EL (cell line): Measurements from ENCODE around the gene ZNF585A.
"Not testable (repeated sequence)": the region's sequence is repeated elsewhere in the genome, so short reads cannot be mapped to it uniquely, and the experiment has no call there.

Source experiments
- DNase-seq: peaks from one replicate; pipeline ENCODE4 v3.0.0-alpha.2; 2016

ZNF585A gene

GRCh38 chr19:37172368-37173366, at the start of gene ZNF585A:
TSS of gene ZNF585A (minus strand) at chr19:37172695. CDS start at chr19:37169910, 2,785 bp downstream.
- peak; percentile 97 for DNase-seq

DNA sequence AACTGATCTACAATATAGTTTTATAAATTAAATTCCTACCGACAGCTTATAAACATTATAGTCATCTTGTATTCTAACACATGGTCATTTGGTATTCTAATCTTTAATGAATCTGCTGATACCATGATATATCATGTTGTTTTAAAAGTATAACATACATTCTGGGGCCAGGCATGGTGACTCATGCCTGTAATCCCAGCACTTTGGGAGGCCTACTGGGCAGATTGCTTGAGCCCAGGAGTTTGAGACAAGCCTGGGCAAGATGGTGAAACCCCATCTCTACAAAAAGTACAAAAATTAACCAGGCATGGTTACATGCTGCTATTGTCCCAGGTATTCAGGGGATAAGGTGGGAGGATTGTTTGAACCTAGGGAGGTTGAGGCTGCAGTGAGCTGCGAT, 48.6 kb upstream of the ZNF585A start:
- no peak for DNase-seq

DNA sequence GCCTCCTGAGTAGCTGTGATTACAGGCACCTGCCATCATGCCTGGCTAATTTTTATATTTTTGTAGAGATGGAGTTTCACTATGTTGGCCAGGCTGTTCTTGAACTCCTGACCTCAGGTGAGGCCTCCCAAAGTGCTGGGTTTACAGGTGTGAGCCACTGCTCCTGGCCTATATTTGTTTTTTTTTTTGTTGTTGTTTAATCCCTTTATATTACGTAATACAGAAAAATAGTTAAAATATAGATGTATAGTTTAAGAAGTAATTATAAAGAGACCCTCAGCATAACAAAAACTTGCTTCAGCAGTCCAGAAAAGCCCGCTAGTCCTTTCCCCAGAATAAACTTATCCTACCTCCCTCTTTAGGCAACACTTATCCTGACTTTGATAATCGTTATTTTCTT, 47.9 kb upstream of the ZNF585A start:
- DNase-seq, result no peak

- DNase-seq, result no peak
These were observed 46.1 kb upstream of the ZNF585A start for GRCh38 chr19:37218592-37218935.

DNA sequence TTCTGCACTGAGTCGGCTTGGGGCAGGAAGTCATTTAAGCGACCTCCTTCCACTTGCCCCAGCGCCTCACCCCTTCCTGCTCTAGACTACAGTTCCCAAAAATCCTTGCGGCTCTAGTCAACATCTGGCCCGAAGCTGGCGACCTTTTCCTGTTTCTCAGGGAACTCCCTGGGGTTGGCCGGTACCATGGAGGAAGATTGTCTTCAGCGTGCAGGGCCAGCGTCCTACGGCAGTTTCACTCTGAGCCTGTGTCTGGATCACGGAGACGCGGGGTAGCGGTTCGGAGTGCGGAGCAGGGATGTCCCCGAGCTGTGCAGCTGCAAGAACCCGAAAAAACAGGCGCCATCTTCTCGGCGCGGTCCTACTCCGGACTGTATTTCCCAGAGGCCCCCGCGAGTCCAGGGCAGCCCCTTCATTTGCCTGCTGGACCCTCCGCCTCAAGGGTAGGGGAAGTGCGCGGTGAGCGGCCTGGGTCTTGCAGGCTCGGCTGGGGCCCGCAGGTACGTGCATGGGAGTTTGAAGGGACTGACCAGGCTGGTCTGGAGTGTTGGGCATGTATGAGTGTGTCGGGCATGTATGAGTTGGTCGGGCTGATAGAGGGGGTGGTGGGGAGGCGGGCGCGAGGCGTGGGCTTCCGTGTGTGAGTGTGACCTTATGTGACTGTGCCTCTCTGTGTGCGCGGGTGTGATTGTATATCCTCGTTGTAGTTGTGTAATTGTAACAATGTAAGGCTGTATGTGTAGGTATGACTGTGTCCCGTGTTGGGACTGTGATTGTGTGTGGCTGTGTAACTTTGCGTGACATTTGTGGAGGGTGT, 45.5 kb upstream of the ZNF585A start, which contains the start of gene ZNF383:
TSS of gene ZNF383 (plus strand) at position 440 of the 817 bp plus-strand sequence. CDS start 12,240 bp downstream, outside the sequence.
- DNase-seq, result peak; percentile 89

- DNase-seq, result no peak
These were observed 44.9 kb upstream of the ZNF585A start for GRCh38 chr19:37217480-37217774.

GRCh38 chr19:37197768-37198167, 25.3 kb upstream of the ZNF585A start:
- no peak for DNase-seq

GRCh38 chr19:37197115-37197514, 24.6 kb upstream of the ZNF585A start:
- DNase-seq, result not testable (repeated sequence)

DNA sequence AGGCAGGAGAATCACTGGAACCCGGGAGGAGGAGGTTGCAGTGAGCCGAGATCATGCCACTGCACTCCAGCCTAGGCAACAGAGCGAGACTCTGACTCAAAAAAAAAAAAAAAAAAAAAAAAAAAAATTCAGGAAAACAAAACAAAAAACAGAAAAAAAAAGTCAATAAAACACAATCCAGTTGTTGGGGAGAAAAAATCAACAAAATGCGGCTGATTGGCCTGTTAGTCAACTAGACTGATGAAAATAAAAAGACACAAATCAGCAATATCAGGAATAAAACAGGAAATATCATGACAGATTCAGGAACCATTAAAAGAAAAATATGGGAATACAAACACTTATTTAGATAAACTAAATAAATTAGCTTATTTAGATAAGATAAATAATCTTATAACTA, 22.8 kb upstream of the ZNF585A start:
- DNase-seq, result not testable (repeated sequence)

DNA sequence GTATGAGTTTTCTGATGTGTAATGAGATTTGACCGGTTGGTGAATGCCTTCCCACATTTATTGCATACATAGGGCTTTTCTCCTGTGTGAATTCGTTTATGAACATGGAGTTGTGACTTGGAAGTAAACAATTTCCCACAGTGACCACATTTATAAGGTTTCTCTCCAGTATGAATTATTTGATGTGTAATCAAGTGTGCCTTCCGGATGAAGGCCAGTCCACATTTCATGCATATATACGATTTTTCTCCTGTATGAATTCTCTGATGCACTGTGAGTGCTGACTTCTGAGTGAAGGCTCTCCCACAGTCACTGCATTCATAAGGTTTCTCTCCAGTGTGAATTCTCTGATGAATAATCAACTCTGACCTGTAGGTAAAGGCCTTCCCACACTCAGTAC, 13.6 kb upstream of the ZNF585A start:
- not testable (repeated sequence) for DNase-seq

DNA sequence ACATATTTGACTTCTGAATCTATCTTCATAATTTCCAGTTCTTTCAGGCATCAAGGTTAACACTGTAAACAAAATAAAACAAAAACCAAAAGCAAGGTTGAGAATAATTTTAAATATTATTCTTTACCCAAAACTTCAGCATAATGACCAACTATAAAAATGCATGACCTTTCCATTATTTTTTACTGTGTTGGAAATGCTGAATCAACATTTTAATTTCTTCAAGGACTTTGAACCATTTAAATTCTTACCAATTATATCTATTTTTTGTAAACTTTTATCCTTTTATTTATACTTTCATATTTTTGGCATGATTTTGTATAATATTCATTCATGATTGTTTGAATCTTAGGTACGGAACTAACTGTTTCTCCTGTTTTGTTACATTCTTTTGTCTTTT, 6.9 kb downstream of the ZNF585A start:
- no peak for DNase-seq

DNA sequence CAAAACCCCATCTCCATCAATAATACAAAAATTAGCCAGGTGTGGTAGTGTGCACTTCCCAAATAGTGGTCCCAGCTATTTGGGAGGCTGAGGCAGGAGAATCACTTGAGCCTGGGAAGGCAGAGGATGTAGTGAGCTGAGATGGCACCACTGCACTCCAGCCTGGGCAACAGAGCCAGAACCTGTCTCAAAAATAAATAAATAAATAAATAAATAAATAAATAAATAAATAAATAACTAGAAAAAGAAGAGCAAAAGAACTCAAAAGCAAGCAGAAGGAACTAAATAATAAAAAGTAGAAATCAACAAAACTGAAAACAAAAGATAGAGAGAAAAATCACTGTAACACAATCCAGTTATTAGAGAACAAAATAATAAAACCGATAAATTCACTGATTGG, 12.3 kb downstream of the ZNF585A start:
- no peak for DNase-seq

DNA sequence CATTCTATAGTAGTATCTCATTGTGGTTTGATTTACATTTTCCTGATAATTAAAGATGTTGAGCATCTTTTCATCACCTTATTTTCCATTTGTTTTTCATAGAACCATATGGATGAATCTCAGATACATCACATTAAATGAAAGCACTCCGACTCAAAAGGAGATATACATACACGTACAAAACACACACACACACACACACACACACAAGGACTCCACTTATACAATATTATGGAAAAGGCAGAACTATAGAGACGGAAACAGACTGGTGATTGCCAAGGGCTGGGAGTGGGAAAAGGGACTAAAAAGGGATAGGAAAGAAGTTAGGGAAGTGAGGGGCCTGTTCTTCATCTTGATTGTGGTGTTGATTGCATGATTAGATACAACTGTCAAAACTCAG, 24.3 kb downstream of the ZNF585A start:
- no peak for DNase-seq

DNA sequence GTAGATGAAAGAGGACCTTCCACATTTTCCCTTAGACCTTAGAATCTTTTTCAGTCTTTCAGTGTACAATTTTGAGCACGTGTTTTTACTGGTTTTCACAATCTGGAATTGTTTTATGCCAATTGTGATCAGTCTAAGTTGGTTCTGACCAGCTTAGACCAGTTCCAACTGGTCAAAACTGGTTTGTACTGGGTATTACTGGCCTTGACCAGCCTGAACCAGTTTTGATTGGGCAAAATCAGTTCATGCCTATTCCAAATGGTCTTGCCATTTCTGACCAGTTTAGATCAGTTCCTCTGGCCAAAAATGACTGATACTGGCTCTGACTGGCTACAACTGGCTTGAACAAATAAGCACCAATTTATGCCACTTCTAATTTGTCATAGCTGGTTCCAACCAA, 36.4 kb downstream of the ZNF585A start:
- DNase-seq, result no peak

- DNase-seq, result no peak
These were observed 43.7 kb downstream of the ZNF585A start for GRCh38 chr19:37128821-37129177.

- DNase-seq, result no peak
These were observed 44.3 kb downstream of the ZNF585A start for GRCh38 chr19:37127999-37128820.

GRCh38 chr19:37122093-37122492, 50.4 kb downstream of the ZNF585A start:
- DNase-seq, result not testable (repeated sequence)

DNA sequence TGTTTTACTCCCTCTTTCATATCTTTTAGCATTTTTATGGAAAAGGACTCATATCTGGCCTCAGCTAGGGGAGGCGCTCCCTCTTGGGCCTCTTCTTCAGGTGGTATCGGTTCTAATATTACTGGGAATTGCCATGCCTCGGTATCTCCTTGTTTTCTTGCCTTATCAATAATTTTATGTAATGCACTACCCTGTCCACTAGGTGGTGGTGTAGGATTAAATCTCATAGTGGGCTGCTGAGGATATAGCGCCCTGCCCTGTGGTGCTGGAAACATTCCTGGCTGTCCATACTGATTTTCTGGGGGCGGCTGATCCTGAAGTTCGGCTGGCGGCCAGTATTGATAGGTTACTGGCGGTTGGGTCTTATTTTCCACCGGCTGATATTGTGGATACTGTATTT, 58.5 kb downstream of the ZNF585A start:
- no peak for DNase-seq

GRCh38 chr19:37111753-37112152, 60.7 kb downstream of the ZNF585A start:
- DNase-seq, result not testable (repeated sequence)

- not testable (repeated sequence) for DNase-seq
These were observed 68.4 kb downstream of the ZNF585A start for GRCh38 chr19:37104135-37104534.

DNA sequence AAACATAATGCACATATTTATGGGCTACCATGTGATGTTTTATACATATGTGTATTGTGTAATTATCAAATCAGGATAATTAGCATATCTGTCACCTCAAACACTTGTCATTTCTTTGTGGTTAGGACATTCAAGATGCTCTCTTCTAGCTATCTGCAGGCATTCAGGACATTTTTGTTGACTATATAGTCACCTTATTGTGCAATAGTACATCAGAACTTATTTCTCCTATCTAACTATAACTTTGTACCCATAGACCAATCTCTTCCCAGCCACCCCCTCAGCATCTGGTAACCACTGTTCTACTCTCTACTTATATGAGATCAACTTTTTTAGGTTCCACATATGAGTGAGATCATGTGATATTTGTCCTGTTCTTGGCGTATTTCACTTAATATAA, 73.9 kb downstream of the ZNF585A start:
- no peak for DNase-seq

GRCh38 chr19:37095859-37096258, 76.6 kb downstream of the ZNF585A start:
- no peak for DNase-seq
